ENCODE data around the gene ANXA11.
"Not testable (repeated sequence)": the region's sequence is repeated elsewhere in the genome, so short reads cannot be mapped to it uniquely, and the experiment has no call there.

GRCh38 chr10:80242341-80242740, 37.0 kb upstream of the ANXA11 start:
- not testable (repeated sequence) for TF ChIP-seq POLR2A, CTCF (IDR thresholded peaks at IDR 0.05)

Data from thyroid gland (tissue), 4 donors.